ENCODE results near the gene PSMA3. TPM values are rescaled to one million over a fixed set of nuclear protein-coding genes. Genes with fewer than 3 reads are reported as not detected.

PSMA3 gene
- total RNA-seq, 1 experiment from 2014 or later = 205 TPM

- no peak for DNase-seq (ENCODE audit: low spot score)
These were observed 55.0 kb downstream of the PSMA3 start for GRCh38 chr14:58299401-58300330.

- no peak for DNase-seq (ENCODE audit: low spot score)
These were observed 56.8 kb downstream of the PSMA3 start for GRCh38 chr14:58301416-58301815.

- no peak for DNase-seq (ENCODE audit: low spot score)
These were observed 61.1 kb downstream of the PSMA3 start for GRCh38 chr14:58305730-58306129.

- DNase-seq (ENCODE audit: low spot score) = no peak
These were observed 63.1 kb downstream of the PSMA3 start for GRCh38 chr14:58307597-58308316.

- no peak for DNase-seq (ENCODE audit: low spot score)
These were observed 64.4 kb downstream of the PSMA3 start for GRCh38 chr14:58309086-58309485.

- no peak for DNase-seq (ENCODE audit: low spot score)
These were observed 69.1 kb downstream of the PSMA3 start for GRCh38 chr14:58313699-58314098.

- DNase-seq (ENCODE audit: low spot score) = no peak
These were observed 71.0 kb downstream of the PSMA3 start for GRCh38 chr14:58315606-58316005.

Other genes starting within 250 kb of the PSMA3 start
- 3.1 and 4.0 TPM in 2 replicates for gene ARMH4, start 92.6 kb upstream of the PSMA3 start, total RNA-seq (2014; rRNA removed; shearing (Covaris generic))
- 78.3 and 81.8 TPM in 2 replicates for gene ACTR10, start 44.7 kb upstream of the PSMA3 start, total RNA-seq (2014; rRNA removed; shearing (Covaris generic))
- 4.2 and 4.6 TPM in 2 replicates for gene ARID4A, start 53.7 kb downstream of the PSMA3 start, total RNA-seq (2014; rRNA removed; shearing (Covaris generic))
- not detected in 2 replicates for gene TOMM20L, start 151.1 kb downstream of the PSMA3 start, total RNA-seq (2014; rRNA removed; shearing (Covaris generic))
- 35.1 and 52.2 TPM in 2 replicates for gene TIMM9, start 182.7 kb downstream of the PSMA3 start, total RNA-seq (2014; rRNA removed; shearing (Covaris generic))
- gene KIAA0586, start 182.9 kb downstream of the PSMA3 start, total RNA-seq (2014; rRNA removed; shearing (Covaris generic)) = 18.6 and 21.3 TPM in 2 replicates